GM18520 (cell line): ENCODE measurements around the gene RPS6KC1.
"Not testable (repeated sequence)": the region's sequence is repeated elsewhere in the genome, so short reads cannot be mapped to it uniquely, and the experiment has no call there.

Source experiments
- ATAC-seq: cut with Tn5 transposase; IDR thresholded peaks from one replicate; pipeline ENCODE4 v1.9.1; 2021; ENCODE audit not compliant: unreplicated experiment

RPS6KC1 gene, protein sequence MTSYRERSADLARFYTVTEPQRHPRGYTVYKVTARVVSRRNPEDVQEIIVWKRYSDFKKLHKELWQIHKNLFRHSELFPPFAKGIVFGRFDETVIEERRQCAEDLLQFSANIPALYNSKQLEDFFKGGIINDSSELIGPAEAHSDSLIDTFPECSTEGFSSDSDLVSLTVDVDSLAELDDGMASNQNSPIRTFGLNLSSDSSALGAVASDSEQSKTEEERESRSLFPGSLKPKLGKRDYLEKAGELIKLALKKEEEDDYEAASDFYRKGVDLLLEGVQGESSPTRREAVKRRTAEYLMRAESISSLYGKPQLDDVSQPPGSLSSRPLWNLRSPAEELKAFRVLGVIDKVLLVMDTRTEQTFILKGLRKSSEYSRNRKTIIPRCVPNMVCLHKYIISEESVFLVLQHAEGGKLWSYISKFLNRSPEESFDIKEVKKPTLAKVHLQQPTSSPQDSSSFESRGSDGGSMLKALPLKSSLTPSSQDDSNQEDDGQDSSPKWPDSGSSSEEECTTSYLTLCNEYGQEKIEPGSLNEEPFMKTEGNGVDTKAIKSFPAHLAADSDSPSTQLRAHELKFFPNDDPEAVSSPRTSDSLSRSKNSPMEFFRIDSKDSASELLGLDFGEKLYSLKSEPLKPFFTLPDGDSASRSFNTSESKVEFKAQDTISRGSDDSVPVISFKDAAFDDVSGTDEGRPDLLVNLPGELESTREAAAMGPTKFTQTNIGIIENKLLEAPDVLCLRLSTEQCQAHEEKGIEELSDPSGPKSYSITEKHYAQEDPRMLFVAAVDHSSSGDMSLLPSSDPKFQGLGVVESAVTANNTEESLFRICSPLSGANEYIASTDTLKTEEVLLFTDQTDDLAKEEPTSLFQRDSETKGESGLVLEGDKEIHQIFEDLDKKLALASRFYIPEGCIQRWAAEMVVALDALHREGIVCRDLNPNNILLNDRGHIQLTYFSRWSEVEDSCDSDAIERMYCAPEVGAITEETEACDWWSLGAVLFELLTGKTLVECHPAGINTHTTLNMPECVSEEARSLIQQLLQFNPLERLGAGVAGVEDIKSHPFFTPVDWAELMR

GRCh38 chr1:213051127-213051880 lies at the start of gene RPS6KC1:
RPS6KC1 (plus strand) TSS chr1:213051241; CDS start chr1:213051405, 164 bp downstream.
- ATAC-seq, result peak; percentile 97

GRCh38 chr1:213003256-213003655 lies 47.8 kb upstream of the RPS6KC1 start:
- peak; percentile 59 for ATAC-seq

DNA sequence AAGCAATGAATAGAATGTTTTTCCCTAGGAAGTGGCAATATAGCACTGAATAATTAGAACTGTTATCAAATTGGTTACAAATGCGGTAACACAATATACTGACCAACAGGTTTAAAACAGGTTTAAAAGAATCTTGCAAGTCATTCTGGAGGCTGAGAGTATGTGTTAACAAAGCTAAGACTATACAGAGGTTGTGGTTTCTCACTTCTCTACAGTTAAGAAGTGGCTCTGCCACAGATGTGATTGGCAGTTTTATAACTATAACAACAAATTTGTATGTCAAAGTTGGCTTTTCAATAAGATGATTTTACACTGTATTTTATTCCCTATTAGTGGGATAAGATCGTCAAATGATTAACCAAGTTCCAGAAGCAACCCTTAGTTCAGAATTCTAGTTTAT lies 42.5 kb upstream of the RPS6KC1 start:
- peak; percentile 89 for ATAC-seq

- no peak for ATAC-seq
These were observed 36.4 kb upstream of the RPS6KC1 start for GRCh38 chr1:213014642-213015041.

DNA sequence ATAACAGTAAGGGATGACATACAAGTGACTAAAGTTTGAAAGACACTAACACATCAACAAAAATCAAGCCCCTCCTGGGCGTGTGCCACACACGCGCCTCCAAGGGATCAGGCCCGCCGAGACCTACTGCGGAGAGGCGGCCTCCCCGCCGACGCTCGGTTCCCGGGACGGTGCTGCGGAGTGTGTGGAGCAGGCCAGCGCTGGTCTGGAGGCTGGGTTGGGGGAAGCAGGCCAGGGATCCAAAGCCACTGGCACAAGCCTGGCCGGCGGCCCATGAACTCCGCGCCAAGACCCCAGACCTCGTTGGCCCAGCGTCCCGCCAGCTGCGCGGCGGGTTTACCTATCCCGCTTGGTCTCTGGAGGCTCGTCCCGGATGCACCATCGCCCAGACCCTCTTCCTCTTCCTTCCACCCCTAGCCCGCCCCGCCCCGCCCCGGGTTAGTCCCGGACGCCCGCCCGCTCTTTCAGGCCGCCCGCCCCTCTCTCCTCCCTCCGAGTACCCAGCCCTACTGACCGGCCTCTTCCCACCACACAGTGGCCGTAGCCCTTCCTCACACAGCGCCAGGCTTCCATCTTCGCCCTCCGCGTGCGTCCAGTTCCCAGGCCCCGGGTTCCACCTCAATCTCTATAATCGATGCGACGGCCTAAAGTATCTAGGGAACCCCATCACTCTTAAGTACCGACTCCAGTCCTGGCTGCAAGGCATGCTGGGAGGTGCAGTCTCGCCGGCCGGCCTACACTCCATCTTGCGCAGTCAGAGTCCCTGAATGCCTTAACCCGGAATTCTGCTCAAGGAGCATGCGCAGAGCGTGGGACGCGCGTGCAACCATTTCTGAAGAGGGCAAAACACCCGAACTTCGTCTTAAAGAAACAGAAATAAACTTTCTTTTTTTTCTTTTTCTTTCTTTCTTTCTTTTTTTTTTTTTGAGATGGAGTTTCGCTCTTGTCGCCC lies 35.7 kb upstream of the RPS6KC1 start, which contains the start of gene ANGEL2:
TSS of gene ANGEL2 (minus strand) at position 769 of the 952 bp plus-strand sequence. CDS start at position 573, 196 bp downstream.
- ATAC-seq, result peak; percentile 88

- ATAC-seq, result no peak
These were observed 33.4 kb upstream of the RPS6KC1 start for GRCh38 chr1:213017447-213018273.

- ATAC-seq, result no peak
These were observed 31.6 kb upstream of the RPS6KC1 start for GRCh38 chr1:213019450-213019849.

GRCh38 chr1:213020016-213020415 lies 31.0 kb upstream of the RPS6KC1 start:
- no peak for ATAC-seq

GRCh38 chr1:213027024-213027423 lies 24.0 kb upstream of the RPS6KC1 start:
- ATAC-seq, result not testable (repeated sequence)

GRCh38 chr1:213032651-213033050 lies 18.4 kb upstream of the RPS6KC1 start:
- no peak for ATAC-seq

DNA sequence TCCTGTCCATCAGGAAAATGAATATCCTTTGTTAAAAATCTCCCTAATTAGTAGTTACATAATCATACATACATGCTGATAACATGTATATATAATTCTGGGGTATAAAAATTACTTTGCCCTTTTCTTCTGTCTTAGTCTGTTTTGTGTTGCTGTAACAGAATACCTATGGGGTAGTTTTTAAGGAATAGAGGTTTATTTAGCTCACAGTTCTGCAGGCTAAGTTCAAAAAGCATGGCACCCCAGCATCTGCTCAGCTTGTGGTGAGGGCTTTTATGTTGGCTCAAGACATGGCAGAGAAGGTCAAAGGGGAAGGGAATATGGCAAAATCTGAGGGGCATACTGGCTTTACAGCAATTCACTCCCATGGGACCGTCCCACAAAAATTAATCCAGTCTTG lies 16.3 kb upstream of the RPS6KC1 start:
- ATAC-seq, result no peak

- ATAC-seq, result no peak
These were observed 15.5 kb upstream of the RPS6KC1 start for GRCh38 chr1:213035573-213035972.

- no peak for ATAC-seq
These were observed 9.6 kb upstream of the RPS6KC1 start for GRCh38 chr1:213041443-213041842.

DNA sequence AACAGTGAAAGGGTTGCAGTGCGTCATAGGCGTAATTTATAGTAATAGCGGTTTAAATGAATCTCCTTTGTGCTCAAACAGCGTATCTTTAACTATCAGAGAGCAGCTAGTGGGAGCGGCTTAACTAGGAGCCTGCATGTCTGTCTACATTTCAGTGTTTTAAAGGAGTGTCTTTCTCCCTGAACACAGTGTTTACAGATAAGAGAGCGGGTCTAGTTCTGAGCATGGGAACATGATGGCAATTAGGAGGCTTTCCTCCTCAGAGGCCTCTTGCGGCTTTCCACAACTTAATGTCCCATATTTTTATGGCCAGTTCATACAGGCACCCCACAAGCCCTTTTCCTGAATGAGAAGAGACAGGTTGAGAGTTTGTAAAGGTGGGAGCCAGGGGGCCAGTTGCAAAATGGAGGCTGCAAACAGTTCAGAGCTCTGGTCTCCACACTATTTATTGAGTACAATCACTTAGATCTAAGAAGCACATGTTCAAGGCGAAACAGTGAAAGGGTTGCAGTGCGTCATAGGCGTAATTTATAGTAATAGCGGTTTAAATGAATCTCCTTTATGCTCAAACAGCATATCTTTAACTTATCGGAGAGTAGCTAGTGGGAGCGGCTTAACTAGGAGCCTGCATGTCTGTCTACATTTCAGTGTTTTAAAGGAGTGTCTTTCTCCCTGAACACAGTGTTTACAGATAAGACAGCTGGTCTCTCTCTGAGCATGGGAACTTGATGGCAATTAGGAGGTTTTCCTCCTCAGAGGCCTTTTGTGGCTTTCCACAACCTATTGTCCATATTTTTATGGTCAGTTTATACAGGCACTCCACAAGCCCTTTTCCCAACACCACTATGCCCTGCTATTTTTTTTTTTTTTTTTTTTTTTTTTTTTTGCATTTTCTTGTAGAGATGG lies 5.5 kb upstream of the RPS6KC1 start:
- not testable (repeated sequence) for ATAC-seq

- no peak for ATAC-seq
These were observed 1.8 kb upstream of the RPS6KC1 start for GRCh38 chr1:213049232-213049631.

DNA sequence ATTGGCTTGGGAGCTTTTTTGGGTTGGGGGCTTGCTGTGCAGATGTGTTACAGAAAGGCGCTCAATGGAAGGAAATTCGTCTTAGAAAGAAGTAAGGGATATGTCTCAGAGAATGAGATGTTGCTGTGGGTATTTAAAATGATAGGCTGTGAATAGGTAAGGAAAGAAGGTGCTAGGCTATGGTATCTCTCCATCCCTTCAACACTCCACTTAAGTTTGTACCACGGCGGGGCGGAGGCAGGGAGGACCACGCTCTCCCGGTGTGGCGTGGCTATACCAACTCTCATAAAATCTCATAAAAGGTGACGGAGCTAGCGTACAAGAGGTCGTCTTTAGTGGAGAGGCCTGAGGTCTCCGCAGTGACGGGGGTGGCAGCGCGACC lies 305 bp upstream of the RPS6KC1 start:
- peak; percentile 14 for ATAC-seq

- no peak for ATAC-seq
These were observed 801 bp downstream of the RPS6KC1 start for GRCh38 chr1:213051881-213052202.

- no peak for ATAC-seq
These were observed 2.4 kb downstream of the RPS6KC1 start for GRCh38 chr1:213053455-213053854.
